ENCODE data around the gene HNF1A. TPM values are rescaled to one million over a fixed set of nuclear protein-coding genes. Genes with fewer than 3 reads are reported as not detected.

Gene HNF1A
- total and polyA plus RNA-seq, 10 of the 15 experiments (the other 5 are each of a cell fraction or from before 2014, with no cell fraction given), result 0.10 TPM; not detected in 9

GRCh38 chr12:121038861-121039668 lies 60.7 kb downstream of the HNF1A start, which contains the start of gene OASL:
Gene OASL (minus strand): TSS chr12:121039246. CDS start chr12:121038971, 275 bp downstream.
- DNase-seq (ENCODE audit: low read depth, low spot score) (peak; percentile 63), ATAC-seq (peak; percentile 94), FAIRE-seq (peak; percentile 98)
- peak within 1 kb of the TSS; percentile 99 for H2AFZ ChIP-seq (ENCODE audit: control insufficient read depth, low read depth, low read length)
- 14% methylated on average over 12 of the region's 13 CpGs for WGBS (ENCODE audit: insufficient coverage, insufficient replicate concordance, low lambda C conversion rate, missing lambda C conversion rate)
- peak within 1 kb of the TSS; percentile 87 for H3K27ac ChIP-seq (ENCODE audit: control insufficient read depth, insufficient read depth)
- peak within 1 kb of the TSS; percentile 82 for H3K9ac ChIP-seq (ENCODE audit: control insufficient read depth, insufficient read depth, low read length)
- H3K4me2 ChIP-seq (ENCODE audit: control insufficient read depth, insufficient read depth), result peak within 1 kb of the TSS; percentile 99
- peak within 1 kb of the TSS; percentile 70 for H3K4me3 ChIP-seq
- H3K27me3 ChIP-seq (replicated peaks in 1 of 2; ENCODE audit: control insufficient read depth in 2 of 2, insufficient read depth in 2 of 2, low read length in 1 of 2), result no peaks in the 10 kb centered on the region
- H3K36me3 ChIP-seq (ENCODE audit: control insufficient read depth in 2 of 2, insufficient read depth in 2 of 2, low read length in 1 of 2), result no peaks in the 10 kb centered on the region
- no TSS peak for BruUV-seq (replicated peaks)
- ChIA-PET SMC1A (ENCODE audit: uncharacterized antibody, unreplicated experiment) (interaction anchor here (1.0 to 1.7 kb wide), 3 partner anchors 21 to 33 kb away, joined by 3 to 7 read pairs (median 3); no protein-coding TSS in a partner anchor), RAD21 (ENCODE audit: unreplicated experiment) (interaction anchor here (1.1 to 1.7 kb wide), 2 partner anchors 21 to 22 kb away, joined by 4 to 6 read pairs; no protein-coding TSS in a partner anchor), POLR2A (interaction anchor here (0.6 kb wide), 2 partner anchors 20 to 62 kb away, joined by 3 to 7 read pairs; no protein-coding TSS in a partner anchor), CTCF (interaction anchor here (2.9 kb wide), 1 partner anchor 21 kb away, joined by 18 read pairs; no protein-coding TSS in a partner anchor)
- H3K79me2 ChIP-seq (ENCODE audit: control insufficient read depth, insufficient read depth, low read length), result peaks cover 2% of the 10 kb centered on the region
- H4K20me1 ChIP-seq (ENCODE audit: control insufficient read depth, insufficient read depth), result no peaks in the 10 kb centered on the region
- in situ Hi-C loops (cut with MboI) (no loop called here), intact Hi-C loops (cut with micrococcal nuclease; ENCODE audit: unreplicated experiment) (no loop called here)
- no peaks in the 10 kb centered on the region; the same call in 2 of the 3 replicates for H3K9me3 ChIP-seq (replicated peaks; ENCODE audit: control insufficient read depth, insufficient read depth, low read length)
- H3K4me1 ChIP-seq (ENCODE audit: control insufficient read depth, insufficient read depth, low read length), result peaks cover 16% of the 10 kb centered on the region
- TF ChIP-seq ZNF207 (IDR thresholded peaks at IDR 0.05; ENCODE audit: borderline replicate concordance) (peak; percentile 76; the same call in 1 of the 2 replicates), POU2F2 (IDR thresholded peaks at IDR 0.05; ENCODE audit: borderline replicate concordance, low read depth, low read length) (0 out of 3 replicates have a peak, but pooled peaks have one; percentile 34), ZNF592 (IDR thresholded peaks at IDR 0.05) (no peak), POLR2AphosphoS5 (IDR thresholded peaks at IDR 0.05; ENCODE audit: low read length) (peak; percentile 98), POLR2AphosphoS2 (IDR thresholded peaks at IDR 0.05; ENCODE audit: low read depth, low read length) (no peak), LARP7 (IDR thresholded peaks at IDR 0.05) (peak; percentile 45; the same call in 1 of the 2 replicates), CREM (IDR thresholded peaks at IDR 0.05; ENCODE audit: low read depth) (peak; percentile 67), SIN3A (IDR thresholded peaks at IDR 0.05; ENCODE audit: low read depth, low read length) (0 out of 2 replicates have a peak, but pooled peaks have one; percentile 67), RELB (IDR thresholded peaks at IDR 0.05; ENCODE audit: low read depth) (peak; percentile 99), HDAC6 (IDR thresholded peaks at IDR 0.05; ENCODE audit: unreplicated experiment) (no peak), FOXM1 (IDR thresholded peaks at IDR 0.05; ENCODE audit: low read depth, low read length) (no peak), BACH1 (IDR thresholded peaks at IDR 0.05; ENCODE audit: borderline replicate concordance) (0 out of 2 replicates have a peak, but pooled peaks have one; percentile 28), USF2 (IDR thresholded peaks at IDR 0.05; ENCODE audit: borderline replicate concordance, low read depth, low read length) (no peak), KLF5 (IDR thresholded peaks at IDR 0.05; ENCODE audit: partially characterized antibody) (peak; percentile 48), RUNX3 (IDR thresholded peaks at IDR 0.05; ENCODE audit: low read length) (0 out of 2 replicates have a peak, but pooled peaks have one; percentile 15)

Measured in GM12878 (cell line).